ENCODE data around the gene ESD. TPM values are rescaled to one million over a fixed set of nuclear protein-coding genes. Genes with fewer than 3 reads are reported as not detected.
"Not testable (repeated sequence)": the region's sequence is repeated elsewhere in the genome, so short reads cannot be mapped to it uniquely, and the experiment has no call there.

The ESD gene
- total RNA-seq, 2 experiments from 2014 or later: 130 to 133 TPM

- no peak for ATAC-seq
- H3K9me3 Mint-ChIP-seq: peaks cover 4% of the 10 kb centered on the region
These were observed 21.0 kb upstream of the ESD start for GRCh38 chr13:46817838-46818476.

GRCh38 chr13:46817095-46817494 is 20.1 kb upstream of the ESD start:
- intact Hi-C loops (cut with micrococcal nuclease): no loop called here
- Mint-ChIP-seq H3K4me3 (no peak overlapping the region), H3K27me3 (peaks cover 4% of the 10 kb centered on the region), H3K9me3 (peaks cover 12% of the 10 kb centered on the region), H3K36me3 (ENCODE audit: low read depth) (peaks cover 4% of the 10 kb centered on the region), H3K4me1 (ENCODE audit: low read depth) (no peaks in the 10 kb centered on the region), H3K27ac (no peak overlapping the region)
- TF ChIP-seq CTCF (IDR thresholded peaks at IDR 0.05): no peak
- ATAC-seq (no peak), DNase-seq (no peak)
- ChIA-PET POLR2A (interaction anchor here (0.6 kb wide), 1 partner anchor 901 kb away, joined by 3 read pairs; no protein-coding TSS in a partner anchor), CTCF (interaction anchor here (1.0 kb wide), 1 partner anchor 15 kb away, joined by 4 read pairs; no protein-coding TSS in a partner anchor)

More at GRCh38 chr13:46817838-46818476, 21.0 kb upstream of the ESD start:
- ChIA-PET POLR2A (interaction anchor here (0.6 kb wide), 1 partner anchor 902 kb away, joined by 3 read pairs; no protein-coding TSS in a partner anchor), CTCF (interaction anchor here (1.0 kb wide), 1 partner anchor 14 kb away, joined by 4 read pairs; no protein-coding TSS in a partner anchor)
- H3K27ac Mint-ChIP-seq: no peak overlapping the region
- no peaks in the 10 kb centered on the region for H3K4me1 Mint-ChIP-seq (ENCODE audit: low read depth)
- no peak for TF ChIP-seq CTCF (IDR thresholded peaks at IDR 0.05)
- no peak for DNase-seq
- H3K36me3 Mint-ChIP-seq (ENCODE audit: low read depth): no peaks in the 10 kb centered on the region
- H3K4me3 Mint-ChIP-seq: no peak overlapping the region
- intact Hi-C loops (cut with micrococcal nuclease): no loop called here
- peaks cover 4% of the 10 kb centered on the region for H3K27me3 Mint-ChIP-seq

- no peak for TF ChIP-seq CTCF (IDR thresholded peaks at IDR 0.05)
- DNase-seq: no peak
- intact Hi-C loops (cut with micrococcal nuclease): no loop called here
- Mint-ChIP-seq H3K36me3 (ENCODE audit: low read depth) (peaks cover 5% of the 10 kb centered on the region), H3K4me3 (no peak overlapping the region), H3K4me1 (ENCODE audit: low read depth) (no peaks in the 10 kb centered on the region), H3K27me3 (peaks cover 4% of the 10 kb centered on the region), H3K9me3 (peaks cover 17% of the 10 kb centered on the region), H3K27ac (no peak overlapping the region)
- ChIA-PET POLR2A (no interaction called here), CTCF (interaction anchor here (1.2 kb wide), 2 partner anchors 15 to 337 kb away, joined by 3 read pairs; no protein-coding TSS in a partner anchor)
- ATAC-seq: no peak
These were observed 19.4 kb upstream of the ESD start for GRCh38 chr13:46816371-46816770.

- TF ChIP-seq CTCF (IDR thresholded peaks at IDR 0.05): no peak
- CTCF ChIA-PET: no interaction called here
- peaks cover 17% of the 10 kb centered on the region for H3K9me3 Mint-ChIP-seq
- H3K4me1 Mint-ChIP-seq (ENCODE audit: low read depth): no peaks in the 10 kb centered on the region
- no peak overlapping the region for H3K4me3 Mint-ChIP-seq
- no peak overlapping the region for H3K27ac Mint-ChIP-seq
- no peak for ATAC-seq
- peaks cover 4% of the 10 kb centered on the region for H3K27me3 Mint-ChIP-seq
- intact Hi-C loops (cut with micrococcal nuclease): no loop called here
- POLR2A ChIA-PET: no interaction called here
- DNase-seq: no peak
- peaks cover 5% of the 10 kb centered on the region for H3K36me3 Mint-ChIP-seq (ENCODE audit: low read depth)
These were observed 15.4 kb upstream of the ESD start for GRCh38 chr13:46812301-46812797.

GRCh38 chr13:46810440-46810839 is 13.5 kb upstream of the ESD start:
- Mint-ChIP-seq H3K27ac (no peak overlapping the region), H3K36me3 (ENCODE audit: low read depth) (peaks cover 5% of the 10 kb centered on the region), H3K9me3 (peaks cover 17% of the 10 kb centered on the region), H3K4me3 (no peak overlapping the region), H3K27me3 (peaks cover 4% of the 10 kb centered on the region), H3K4me1 (ENCODE audit: low read depth) (no peaks in the 10 kb centered on the region)
- intact Hi-C loops (cut with micrococcal nuclease): no loop called here
- DNase-seq (no peak), ATAC-seq (no peak)
- ChIA-PET POLR2A (no interaction called here), CTCF (interaction anchor here (1.0 kb wide), 1 partner anchor 9 kb away, joined by 3 read pairs; no protein-coding TSS in a partner anchor)
- TF ChIP-seq CTCF (IDR thresholded peaks at IDR 0.05): no peak

GRCh38 chr13:46804921-46805320 is 8.0 kb upstream of the ESD start:
- H3K27ac Mint-ChIP-seq; H3K9me3 Mint-ChIP-seq; H3K27me3 Mint-ChIP-seq; POLR2A ChIA-PET; ATAC-seq; CTCF ChIA-PET; H3K4me3 Mint-ChIP-seq; H3K36me3 Mint-ChIP-seq (ENCODE audit: low read depth); H3K4me1 Mint-ChIP-seq (ENCODE audit: low read depth); DNase-seq; intact Hi-C loops (cut with micrococcal nuclease): not testable (repeated sequence)
